ENCODE results near the gene PHKB. TPM values are rescaled to one million over a fixed set of nuclear protein-coding genes. Genes with fewer than 3 reads are reported as not detected.
A peak's percentile ranks its signal among the peaks of the same experiment; 100 is the strongest.

Gene PHKB
- total RNA-seq, 4 donors from 2014 or later = 110 to 198 (median 168) TPM

DNA sequence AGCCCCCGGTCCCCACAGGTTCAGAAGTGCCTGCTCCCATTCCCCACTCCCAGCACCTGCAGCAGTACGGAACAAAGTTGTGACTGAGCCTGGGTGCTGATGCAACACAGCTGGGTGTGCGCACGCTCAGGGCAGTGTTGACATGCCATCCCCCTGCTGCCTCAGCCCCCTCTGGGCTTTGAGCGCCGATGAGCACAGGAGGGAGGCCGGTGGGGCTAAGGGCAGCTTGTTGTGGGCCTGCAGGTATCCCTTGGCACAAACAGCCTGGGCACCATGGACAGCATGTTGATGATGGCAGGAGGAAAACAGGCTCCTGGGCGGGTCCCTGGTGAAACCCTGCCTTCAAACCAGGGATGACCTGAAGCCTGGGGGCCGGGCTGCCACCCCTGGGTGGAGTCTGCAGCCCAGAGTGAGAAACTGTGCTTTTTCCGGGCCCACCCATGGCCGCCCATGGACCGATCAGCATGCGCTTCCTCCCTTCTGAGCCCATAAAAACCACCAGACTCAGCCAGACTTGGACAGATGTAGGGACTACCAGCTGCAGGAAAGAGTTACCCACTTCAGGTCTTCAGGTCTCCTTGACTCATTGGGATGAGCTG, 175.5 kb downstream of the PHKB start:
- intact Hi-C loops (cut with DNase I) = no loop called here
- H3K27me3 ChIP-seq = no peaks in the 10 kb centered on the region
- H3K36me3 ChIP-seq = no peaks in the 10 kb centered on the region
- DNase-seq = no peak
- no peak for TF ChIP-seq POLR2A (IDR thresholded peaks at IDR 0.05)
- no peak for TF ChIP-seq CTCF (IDR thresholded peaks at IDR 0.05)
- H3K9me3 ChIP-seq = no peaks in the 10 kb centered on the region
- no peaks in the 10 kb centered on the region for H3K4me1 ChIP-seq
- WGBS, 2 donors = 95 to 96% methylated on average over 7 to 8 of the region's 13 CpGs
- no peak overlapping the region for H3K27ac ChIP-seq
- H3K4me3 ChIP-seq (replicated peaks in 1 of 3) = no peak overlapping the region

DNA sequence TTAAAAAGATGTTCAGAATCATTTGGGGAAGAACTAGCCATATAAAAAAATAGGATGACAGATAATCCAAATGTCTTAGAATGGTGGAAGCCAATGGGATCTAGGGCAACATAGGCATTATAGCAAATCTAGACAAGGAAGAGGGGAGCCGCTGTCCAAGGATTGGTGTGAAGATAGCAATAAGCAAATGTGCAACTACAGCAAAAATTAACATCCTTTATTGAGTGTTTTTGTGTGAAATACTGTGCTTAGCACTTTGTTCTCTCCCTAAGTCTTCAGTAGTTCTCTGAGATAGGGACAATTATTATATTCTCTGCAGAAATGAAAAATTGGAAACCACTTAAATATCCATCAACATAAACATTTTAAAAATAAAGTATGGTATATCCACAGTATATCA, 177.0 kb downstream of the PHKB start:
- intact Hi-C loops (cut with DNase I) = no loop called here
- TF ChIP-seq POLR2A (IDR thresholded peaks at IDR 0.05) = no peak
- no peak for TF ChIP-seq CTCF (IDR thresholded peaks at IDR 0.05)

GRCh38 chr16:47640661-47641060, 179.5 kb downstream of the PHKB start:
- Histone ChIP-seq H3K4me3 (replicated peaks in 1 of 3) (no peak overlapping the region), H3K27ac (no peak overlapping the region), H3K27me3 (no peaks in the 10 kb centered on the region), H3K36me3 (no peaks in the 10 kb centered on the region), H3K4me1 (peaks cover 0 to 4% of the 10 kb centered on the region in 2 donors), H3K9me3 (no peaks in the 10 kb centered on the region)
- TF ChIP-seq CTCF (IDR thresholded peaks at IDR 0.05) (no peak), POLR2A (IDR thresholded peaks at IDR 0.05) (no peak)
- DNase-seq = no peak
- 95 to 96% methylated on average over 3 of the region's 3 CpGs for WGBS, 2 donors
- intact Hi-C loops (cut with DNase I) = no loop called here

More for the DNA sequence above, 177.0 kb downstream of the PHKB start:
- H3K4me3 ChIP-seq (replicated peaks in 1 of 3) = no peak overlapping the region
- H3K27ac ChIP-seq = no peak overlapping the region
- no peaks in the 10 kb centered on the region for H3K4me1 ChIP-seq
- H3K9me3 ChIP-seq = no peaks in the 10 kb centered on the region
- no peak for DNase-seq
- WGBS, 2 donors = 98 to 100% methylated on average over 1 of the region's 1 CpG
- no peaks in the 10 kb centered on the region for H3K27me3 ChIP-seq
- H3K36me3 ChIP-seq = no peaks in the 10 kb centered on the region

DNA sequence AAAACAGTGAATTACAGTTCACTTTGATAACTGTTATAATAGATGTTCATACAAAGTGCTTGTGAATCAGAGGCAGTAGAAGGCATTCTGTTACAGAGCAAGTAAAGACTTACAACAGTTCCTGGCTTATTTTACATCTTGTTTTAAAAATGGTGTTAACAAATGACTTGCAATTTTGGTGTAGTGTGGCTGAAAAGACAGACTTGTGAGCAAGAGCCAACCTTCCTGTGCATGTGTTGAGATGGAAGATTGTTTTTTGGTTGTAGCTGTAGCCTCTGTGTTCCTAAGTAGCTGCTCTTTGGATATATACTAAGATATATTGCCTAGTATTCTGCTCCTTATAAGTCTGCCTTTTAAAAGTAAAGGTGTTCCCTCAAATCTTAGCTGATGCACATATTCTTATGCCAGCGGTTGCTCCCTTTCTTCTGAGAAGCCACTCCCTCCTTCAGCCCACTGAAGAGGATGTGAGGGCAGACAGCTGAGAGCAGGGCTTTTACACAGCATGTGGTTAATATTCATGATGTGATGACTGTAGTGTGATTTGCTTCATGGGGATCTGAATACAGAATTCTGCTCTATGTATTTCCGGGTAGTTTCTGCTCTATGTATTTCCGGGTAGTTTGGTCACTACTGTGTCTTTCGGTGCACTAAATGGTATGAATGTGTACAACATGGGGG, 182.3 kb downstream of the PHKB start:
- H3K4me3 ChIP-seq (replicated peaks in 1 of 3) = no peak overlapping the region
- H3K27ac ChIP-seq = no peak overlapping the region
- H3K4me1 ChIP-seq = peaks cover 0 to 4% of the 10 kb centered on the region in 2 donors
- 91 to 94% methylated on average over 4 of the region's 4 CpGs for WGBS, 2 donors
- TF ChIP-seq CTCF (IDR thresholded peaks at IDR 0.05) = no peak
- no peak for TF ChIP-seq POLR2A (IDR thresholded peaks at IDR 0.05)
- intact Hi-C loops (cut with DNase I) = no loop called here
- H3K27me3 ChIP-seq = no peaks in the 10 kb centered on the region
- H3K9me3 ChIP-seq = no peaks in the 10 kb centered on the region
- no peaks in the 10 kb centered on the region for H3K36me3 ChIP-seq
- DNase-seq = no peak

DNA sequence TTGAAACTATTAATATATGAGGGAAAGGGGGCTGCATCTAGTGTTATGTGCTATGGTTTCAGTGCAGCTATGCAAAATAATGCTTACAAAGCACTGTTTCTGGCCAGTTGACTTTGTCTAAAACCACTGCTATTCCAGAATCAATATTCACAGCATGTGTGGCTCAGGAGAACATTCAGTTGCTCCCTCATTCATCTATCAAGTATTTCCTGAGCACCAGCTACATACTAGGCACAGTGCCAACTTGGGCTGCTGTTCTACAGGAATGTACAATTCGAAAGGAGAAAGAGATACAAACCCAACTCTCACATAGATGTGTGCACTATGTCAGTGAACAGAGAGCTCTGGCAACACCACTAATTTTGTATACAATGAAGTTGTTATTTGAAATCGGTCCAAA, 183.0 kb downstream of the PHKB start:
- 63 to 72% methylated on average over 2 of the region's 2 CpGs for WGBS, 2 donors
- H3K4me3 ChIP-seq (replicated peaks in 1 of 3) = no peak overlapping the region

More for the DNA sequence above, 183.0 kb downstream of the PHKB start:
- H3K36me3 ChIP-seq = no peaks in the 10 kb centered on the region
- H3K4me1 ChIP-seq = peaks cover 0 to 4% of the 10 kb centered on the region in 2 donors
- intact Hi-C loops (cut with DNase I) = no loop called here
- no peaks in the 10 kb centered on the region for H3K27me3 ChIP-seq
- H3K27ac ChIP-seq = no peak overlapping the region
- H3K9me3 ChIP-seq = no peaks in the 10 kb centered on the region
- no peak for TF ChIP-seq CTCF (IDR thresholded peaks at IDR 0.05)
- TF ChIP-seq POLR2A (IDR thresholded peaks at IDR 0.05) = no peak
- DNase-seq = peak in 1 of 2 donors; percentile 26

Measured in thyroid gland (tissue), 4 donors.